ENCODE results near the gene SLC10A7. TPM values are rescaled to one million over a fixed set of nuclear protein-coding genes. Genes with fewer than 3 reads are reported as not detected.

Gene SLC10A7
- total and polyA plus RNA-seq, 8 donors, result 1.8 to 36.0 (median 10.4) TPM

- no peak for TF ChIP-seq POLR2A (IDR thresholded peaks at IDR 0.05)
- no peak for TF ChIP-seq EP300 (IDR thresholded peaks at IDR 0.05)
- no peak for TF ChIP-seq POLR2AphosphoS5 (IDR thresholded peaks at IDR 0.05)
- no peak for TF ChIP-seq CTCF (IDR thresholded peaks at IDR 0.05)
- Histone ChIP-seq H3K9me3 (no peaks in the 10 kb centered on the region), H3K4me1 (peaks cover 11 to 26% (median 16%) of the 10 kb centered on the region in 4 donors), H3K36me3 (no peaks in the 10 kb centered on the region), H3K27ac (no peak overlapping the region), H3K4me3 (no peak overlapping the region), H3K27me3 (no peaks in the 10 kb centered on the region)
- intact Hi-C loops (cut with DNase I; ENCODE audit: low total_unique reads), result no loop called here
- WGBS, 5 donors, result 40 to 50% (median 48%) methylated on average over 4 of the region's 4 CpGs
- no peak for DNase-seq
Measured at GRCh38 chr4:146333187-146333894, 188.4 kb downstream of the SLC10A7 start.

GRCh38 chr4:146330392-146330791, 191.3 kb downstream of the SLC10A7 start:
- no peaks in the 10 kb centered on the region for H3K9me3 ChIP-seq
- H3K4me3 ChIP-seq, result no peak overlapping the region
- WGBS, 5 donors, result 82 to 91% (median 85%) methylated on average over 4 of the region's 4 CpGs
- intact Hi-C loops (cut with DNase I; ENCODE audit: low total_unique reads), result no loop called here
- no peak overlapping the region for H3K27ac ChIP-seq
- peaks cover 0 to 10% (median 2%) of the 10 kb centered on the region in 4 donors for H3K4me1 ChIP-seq
- DNase-seq, result no peak
- TF ChIP-seq POLR2A (IDR thresholded peaks at IDR 0.05) (no peak), EP300 (IDR thresholded peaks at IDR 0.05) (no peak), CTCF (IDR thresholded peaks at IDR 0.05) (no peak), POLR2AphosphoS5 (IDR thresholded peaks at IDR 0.05) (no peak)
- H3K36me3 ChIP-seq, result peaks cover 0 to 3% (median 0%) of the 10 kb centered on the region in 4 donors
- no peaks in the 10 kb centered on the region for H3K27me3 ChIP-seq

GRCh38 chr4:146329050-146329716, 192.6 kb downstream of the SLC10A7 start:
- no peaks in the 10 kb centered on the region for H3K27me3 ChIP-seq
- DNase-seq, result no peak
- peaks cover 0 to 8% (median 6%) of the 10 kb centered on the region in 4 donors for H3K36me3 ChIP-seq
- peaks cover 0 to 7% (median 2%) of the 10 kb centered on the region in 4 donors for H3K4me1 ChIP-seq
- H3K4me3 ChIP-seq, result no peak overlapping the region
- no peak overlapping the region for H3K27ac ChIP-seq
- no peaks in the 10 kb centered on the region for H3K9me3 ChIP-seq
- intact Hi-C loops (cut with DNase I; ENCODE audit: low total_unique reads), result no loop called here
- TF ChIP-seq EP300 (IDR thresholded peaks at IDR 0.05) (no peak), CTCF (IDR thresholded peaks at IDR 0.05) (no peak)

- H3K27ac ChIP-seq, result no peak overlapping the region
- intact Hi-C loops (cut with DNase I; ENCODE audit: low total_unique reads), result no loop called here
- peaks cover 0 to 9% (median 7%) of the 10 kb centered on the region in 4 donors for H3K36me3 ChIP-seq
- no peak for TF ChIP-seq EP300 (IDR thresholded peaks at IDR 0.05)
- no peak for TF ChIP-seq CTCF (IDR thresholded peaks at IDR 0.05)
- no peak for TF ChIP-seq POLR2A (IDR thresholded peaks at IDR 0.05)
- no peak for TF ChIP-seq POLR2AphosphoS5 (IDR thresholded peaks at IDR 0.05)
- H3K4me1 ChIP-seq, result no peaks in the 10 kb centered on the region
- no peak overlapping the region for H3K4me3 ChIP-seq
- no peak for DNase-seq
- H3K27me3 ChIP-seq, result no peaks in the 10 kb centered on the region
- H3K9me3 ChIP-seq, result no peaks in the 10 kb centered on the region
- 85 to 95% (median 87%) methylated on average over 5 to 6 of the region's 6 CpGs for WGBS, 5 donors
Measured at GRCh38 chr4:146327859-146328650, 193.7 kb downstream of the SLC10A7 start.
